Mesodermal cell (in vitro differentiated cells): ENCODE results near the gene MBOAT1.

Experiments
- H3K27ac ChIP-seq: 2 replicates; pipeline ENCODE4 v1.7.0; 2013; ENCODE audit warnings: mild to moderate bottlenecking, low read depth, low read length, moderate library complexity; ENCODE audit not compliant: severe bottlenecking
- H3K36me3 ChIP-seq: 2 replicates; pipeline ENCODE4 v1.7.1; 2013; ENCODE audit warnings: mild to moderate bottlenecking, low read length, moderate library complexity; ENCODE audit not compliant: control insufficient read depth, insufficient read depth
- H3K4me1 ChIP-seq: one replicate; pipeline ENCODE4 v1.7.1; 2013; ENCODE audit warnings: mild to moderate bottlenecking, low read length; ENCODE audit not compliant: insufficient read depth, control insufficient read depth, poor library complexity, severe bottlenecking
- H3K4me3 ChIP-seq: 2 replicates; pipeline ENCODE4 v1.7.0; 2013; ENCODE audit warnings: low read length, control low read depth, mild to moderate bottlenecking; ENCODE audit not compliant: insufficient read depth, poor library complexity, severe bottlenecking; ENCODE audit errors: extremely low read depth
- H3K9me3 ChIP-seq: 2 replicates; pipeline ENCODE4 v1.7.1; 2013; ENCODE audit warnings: mild to moderate bottlenecking, low read length, moderate library complexity; ENCODE audit not compliant: control insufficient read depth
- WGBS, 2 experiments: methylation state at CpG; one replicate each; pipeline ENCODE4 v1.1.5; 2013; ENCODE audit warnings: missing lambda C conversion rate in 2 of 2; ENCODE audit not compliant: insufficient coverage in 2 of 2; 5-methylcytosine and 5-hydroxymethylcytosine counted together

The MBOAT1 gene

GRCh38 chr6:20129290-20130088 is 82.8 kb downstream of the MBOAT1 start:
- 90 to 100% methylated on average over 1 of the region's 7 CpGs for WGBS, 2 experiments
- Histone ChIP-seq H3K4me1 (peaks cover 6% of the 10 kb centered on the region), H3K36me3 (no peaks in the 10 kb centered on the region), H3K4me3 (no peak overlapping the region), H3K27ac (no peak overlapping the region), H3K9me3 (no peaks in the 10 kb centered on the region)

GRCh38 chr6:20128018-20128417 is 84.3 kb downstream of the MBOAT1 start:
- Histone ChIP-seq H3K9me3 (no peaks in the 10 kb centered on the region), H3K4me3 (no peak overlapping the region), H3K36me3 (no peaks in the 10 kb centered on the region), H3K4me1 (peaks cover 6% of the 10 kb centered on the region), H3K27ac (no peak overlapping the region)
- 91 to 96% methylated on average over 3 of the region's 3 CpGs for WGBS, 2 experiments

- 46 to 47% methylated on average over 13 of the region's 18 CpGs for WGBS, 2 experiments
- Histone ChIP-seq H3K36me3 (no peaks in the 10 kb centered on the region), H3K9me3 (no peaks in the 10 kb centered on the region), H3K4me3 (no peak overlapping the region), H3K4me1 (peaks cover 6% of the 10 kb centered on the region), H3K27ac (no peak overlapping the region)
These were observed 85.2 kb downstream of the MBOAT1 start for GRCh38 chr6:20126789-20127653.

GRCh38 chr6:20126102-20126752 is 86.0 kb downstream of the MBOAT1 start:
- Histone ChIP-seq H3K27ac (no peak overlapping the region), H3K4me3 (no peak overlapping the region), H3K9me3 (no peaks in the 10 kb centered on the region), H3K36me3 (no peaks in the 10 kb centered on the region), H3K4me1 (peaks cover 6% of the 10 kb centered on the region)
- 85 to 94% methylated on average over 2 to 3 of the region's 3 CpGs for WGBS, 2 experiments

- Histone ChIP-seq H3K4me3 (no peak overlapping the region), H3K4me1 (peaks cover 4% of the 10 kb centered on the region), H3K9me3 (no peaks in the 10 kb centered on the region), H3K27ac (no peak overlapping the region), H3K36me3 (no peaks in the 10 kb centered on the region)
- WGBS, 2 experiments, result 64 to 65% methylated on average over 2 of the region's 3 CpGs
These were observed 87.7 kb downstream of the MBOAT1 start for GRCh38 chr6:20124545-20124944.

GRCh38 chr6:20119485-20119884 is 92.8 kb downstream of the MBOAT1 start:
- Histone ChIP-seq H3K27ac (no peak overlapping the region), H3K36me3 (no peaks in the 10 kb centered on the region), H3K4me1 (no peaks in the 10 kb centered on the region), H3K9me3 (no peaks in the 10 kb centered on the region), H3K4me3 (no peak overlapping the region)
- WGBS, 2 experiments, result 77 to 84% methylated on average over 5 of the region's 6 CpGs

- WGBS, 2 experiments, result 78 to 87% methylated on average over 3 to 4 of the region's 4 CpGs
- Histone ChIP-seq H3K4me1 (no peaks in the 10 kb centered on the region), H3K36me3 (no peaks in the 10 kb centered on the region), H3K27ac (no peak overlapping the region), H3K9me3 (no peaks in the 10 kb centered on the region), H3K4me3 (no peak overlapping the region)
These were observed 93.4 kb downstream of the MBOAT1 start for GRCh38 chr6:20118892-20119291.

- no peaks in the 10 kb centered on the region for H3K9me3 ChIP-seq
- H3K4me3 ChIP-seq, result no peak overlapping the region
- WGBS, 2 experiments, result 64 to 67% methylated on average over 2 of the region's 3 CpGs
- no peak overlapping the region for H3K27ac ChIP-seq
- H3K4me1 ChIP-seq, result no peaks in the 10 kb centered on the region
- no peaks in the 10 kb centered on the region for H3K36me3 ChIP-seq
These were observed 94.8 kb downstream of the MBOAT1 start for GRCh38 chr6:20117474-20117873.

- Histone ChIP-seq H3K4me1 (no peaks in the 10 kb centered on the region), H3K9me3 (no peaks in the 10 kb centered on the region), H3K27ac (no peak overlapping the region), H3K4me3 (no peak overlapping the region), H3K36me3 (no peaks in the 10 kb centered on the region)
- WGBS, 2 experiments, result 94 to 96% methylated on average over 4 to 5 of the region's 7 CpGs
These were observed 95.5 kb downstream of the MBOAT1 start for GRCh38 chr6:20116792-20117191.

GRCh38 chr6:20115246-20115980 is 96.9 kb downstream of the MBOAT1 start:
- WGBS, 2 experiments, result 100% methylated on average over 1 of the region's 9 CpGs; no CpG with 5 or more reads in 1 of the 2 experiments
- Histone ChIP-seq H3K4me1 (no peaks in the 10 kb centered on the region), H3K36me3 (no peaks in the 10 kb centered on the region), H3K4me3 (no peak overlapping the region), H3K27ac (no peak overlapping the region), H3K9me3 (no peaks in the 10 kb centered on the region)
